ENCODE data around the gene CADPS2. TPM values are rescaled to one million over a fixed set of nuclear protein-coding genes. Genes with fewer than 3 reads are reported as not detected.

Gene CADPS2
- total and polyA plus RNA-seq, 8 donors = 34.2 to 83.4 (median 64.6) TPM

- H3K27me3 ChIP-seq = no peaks in the 10 kb centered on the region
- DNase-seq = no peak
- no peak for TF ChIP-seq CTCF (IDR thresholded peaks at IDR 0.05)
- no peak for ATAC-seq
- H3K4me1 ChIP-seq = no peaks in the 10 kb centered on the region
- intact Hi-C loops (cut with DNase I) = no loop called here
- no peak overlapping the region for H3K27ac ChIP-seq
- H3K36me3 ChIP-seq = no peaks in the 10 kb centered on the region
- peaks cover 0 to 2% of the 10 kb centered on the region in 2 donors for H3K9me3 ChIP-seq
- H3K4me3 ChIP-seq = no peak overlapping the region
Observed at GRCh38 chr7:122727354-122727753, 158.9 kb downstream of the CADPS2 start.

GRCh38 chr7:122726881-122727280, 159.4 kb downstream of the CADPS2 start:
- Histone ChIP-seq H3K27ac (no peak overlapping the region), H3K4me1 (no peaks in the 10 kb centered on the region), H3K4me3 (no peak overlapping the region), H3K27me3 (no peaks in the 10 kb centered on the region), H3K36me3 (no peaks in the 10 kb centered on the region), H3K9me3 (peaks cover 0 to 2% of the 10 kb centered on the region in 2 donors)
- ATAC-seq (no peak), DNase-seq (no peak)
- intact Hi-C loops (cut with DNase I) = no loop called here
- TF ChIP-seq CTCF (IDR thresholded peaks at IDR 0.05) = no peak

GRCh38 chr7:122724366-122724765, 161.9 kb downstream of the CADPS2 start:
- Histone ChIP-seq H3K27me3 (no peaks in the 10 kb centered on the region), H3K4me1 (no peaks in the 10 kb centered on the region), H3K9me3 (peaks cover 0 to 2% of the 10 kb centered on the region in 2 donors), H3K27ac (no peak overlapping the region), H3K36me3 (no peaks in the 10 kb centered on the region), H3K4me3 (no peak overlapping the region)
- intact Hi-C loops (cut with DNase I) = no loop called here
- ATAC-seq (no peak), DNase-seq (no peak)
- TF ChIP-seq CTCF (IDR thresholded peaks at IDR 0.05) = no peak

- no peaks in the 10 kb centered on the region for H3K4me1 ChIP-seq
- ATAC-seq = no peak
- no peak overlapping the region for H3K4me3 ChIP-seq
- intact Hi-C loops (cut with DNase I) = no loop called here
- no peaks in the 10 kb centered on the region for H3K27me3 ChIP-seq
- TF ChIP-seq CTCF (IDR thresholded peaks at IDR 0.05) = no peak
- peaks cover 0 to 2% of the 10 kb centered on the region in 2 donors for H3K9me3 ChIP-seq
- no peak overlapping the region for H3K27ac ChIP-seq
- no peaks in the 10 kb centered on the region for H3K36me3 ChIP-seq
- no peak for DNase-seq
Observed at GRCh38 chr7:122719010-122719578, 167.2 kb downstream of the CADPS2 start.

- no peak overlapping the region for H3K4me3 ChIP-seq
- no peaks in the 10 kb centered on the region for H3K27me3 ChIP-seq
- ATAC-seq (peak; percentile 64), DNase-seq (no peak)
- TF ChIP-seq CTCF (IDR thresholded peaks at IDR 0.05) = no peak
- H3K9me3 ChIP-seq = no peaks in the 10 kb centered on the region
- no peak overlapping the region for H3K27ac ChIP-seq
- H3K36me3 ChIP-seq = no peaks in the 10 kb centered on the region
- H3K4me1 ChIP-seq = no peaks in the 10 kb centered on the region
- intact Hi-C loops (cut with DNase I) = no loop called here
Observed at GRCh38 chr7:122717356-122718089, 168.7 kb downstream of the CADPS2 start.
